Measurements from ENCODE around the gene DEFB127.

GRCh38 chr20:152131-152530 is 5.1 kb upstream of the DEFB127 start:
- TF ChIP-seq, protein P1, sequence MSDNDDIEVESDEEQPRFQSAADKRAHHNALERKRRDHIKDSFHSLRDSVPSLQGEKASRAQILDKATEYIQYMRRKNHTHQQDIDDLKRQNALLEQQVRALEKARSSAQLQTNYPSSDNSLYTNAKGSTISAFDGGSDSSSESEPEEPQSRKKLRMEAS (IDR thresholded peaks at IDR 0.05; ENCODE audit: low read depth, low read length), result no peak
- no peak for TF ChIP-seq CTCF (IDR thresholded peaks at IDR 0.05; ENCODE audit: low read depth, low read length)
